ACC112 (cell line): ENCODE data around the gene SLC46A2.

Experiments used
- H2AFZ ChIP-seq: fragments of 200-600 bp; sonication (generic); one replicate; pipeline ENCODE4 v1.6.0; 2017; ENCODE audit warnings: antibody characterized with exemption, low read length; ENCODE audit not compliant: unreplicated experiment
- H3K27ac ChIP-seq: fragments of 200-600 bp; sonication (generic); 2 replicates; pipeline ENCODE4 v1.5.1; 2014; ENCODE audit warnings: low read depth, mild to moderate bottlenecking, antibody characterized with exemption, low read length, moderate library complexity
- H3K27me3 ChIP-seq: fragments of 200-600 bp; sonication (generic); 2 replicates; pipeline ENCODE4 v1.6.1; 2014; ENCODE audit warnings: mild to moderate bottlenecking, antibody characterized with exemption, low read length, moderate library complexity, mixed read lengths; ENCODE audit not compliant: insufficient read depth
- H3K36me3 ChIP-seq: fragments of 200-600 bp; sonication (generic); 2 replicates; pipeline ENCODE4 v1.6.1; 2016; ENCODE audit warnings: mild to moderate bottlenecking, antibody characterized with exemption, low read length, moderate library complexity, mixed read lengths; ENCODE audit not compliant: insufficient read depth
- H3K4me1 ChIP-seq: fragments of 200-600 bp; sonication (generic); one replicate; pipeline ENCODE4 v1.6.1; 2016; ENCODE audit warnings: low read length, mixed read lengths; ENCODE audit not compliant: insufficient read depth, unreplicated experiment, control insufficient read depth
- H3K4me3 ChIP-seq: fragments of 200-600 bp; sonication (generic); 2 replicates; pipeline ENCODE4 v1.5.1; 2014; ENCODE audit warnings: mild to moderate bottlenecking, low read depth, low read length
- H3K79me2 ChIP-seq: fragments of 200-600 bp; sonication (generic); one replicate; pipeline ENCODE4 v1.6.0; 2016; ENCODE audit warnings: low read length; ENCODE audit not compliant: control insufficient read depth, unreplicated experiment, insufficient read depth

The SLC46A2 gene

DNA sequence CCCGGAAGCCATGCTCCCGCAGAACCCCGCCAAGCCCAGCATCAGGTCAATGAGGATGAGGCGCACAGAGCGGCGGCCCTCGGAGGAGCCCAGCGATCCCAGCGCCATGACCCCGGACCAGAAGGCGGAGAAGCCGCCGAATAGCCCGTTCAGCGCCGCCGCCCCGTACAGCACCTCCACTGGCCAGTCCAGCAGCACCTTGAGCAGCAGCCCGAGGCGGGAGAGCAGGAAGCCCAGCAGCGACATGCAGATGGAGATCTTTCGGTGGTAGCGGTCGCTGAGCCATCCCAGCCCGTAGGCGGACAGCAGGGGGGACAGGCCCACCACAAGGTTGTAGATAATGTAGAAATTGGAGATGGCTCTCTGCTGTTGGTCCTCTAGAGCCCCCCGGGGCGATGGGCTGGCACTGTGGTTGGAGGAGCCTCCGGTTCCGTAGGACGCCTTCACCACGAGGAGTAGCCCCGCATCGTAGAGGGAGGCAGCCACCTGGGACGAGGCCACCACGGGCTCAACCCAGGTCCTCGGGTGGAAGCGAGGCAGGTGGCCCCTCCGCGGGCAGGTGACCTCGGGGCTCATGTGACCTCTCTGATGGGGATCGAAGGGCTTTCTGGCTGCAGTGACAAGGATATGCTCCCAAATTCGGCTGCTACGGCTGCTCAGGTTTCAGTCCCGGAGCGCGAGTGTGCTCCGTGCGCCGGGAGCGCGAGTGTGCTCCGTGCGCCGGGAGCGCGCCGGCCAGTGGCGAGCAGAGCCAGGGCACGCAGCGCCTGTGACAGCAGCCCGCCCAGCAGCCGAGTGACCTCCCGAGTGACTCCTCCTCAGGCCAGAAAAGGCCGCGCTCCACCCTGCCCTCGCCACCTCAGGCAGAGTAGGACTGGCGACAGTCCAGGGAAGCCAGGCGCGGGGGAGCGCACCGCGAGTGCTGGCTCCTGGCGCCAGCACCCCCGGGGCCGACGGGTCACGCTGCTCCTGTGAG, at the start of gene SLC46A2:
Gene SLC46A2 (minus strand): TSS at position 771 of the 976 bp plus-strand sequence. CDS start 195 bp downstream, at position 576.
- Histone ChIP-seq H3K4me3 (peak within 1 kb of the TSS; percentile 73), H3K27ac (no peak within 1 kb of the TSS), H2AFZ (no peak within 1 kb of the TSS), H3K79me2 (no peaks in the 10 kb centered on the region), H3K4me1 (peaks cover 12% of the 10 kb centered on the region), H3K27me3 (peaks cover 24% of the 10 kb centered on the region), H3K36me3 (no peaks in the 10 kb centered on the region)

- Histone ChIP-seq H3K4me1 (no peaks in the 10 kb centered on the region), H3K36me3 (no peaks in the 10 kb centered on the region), H3K27ac (no peak overlapping the region), H3K4me3 (no peak overlapping the region), H2AFZ (no peak overlapping the region), H3K27me3 (peaks cover 88% of the 10 kb centered on the region), H3K79me2 (no peaks in the 10 kb centered on the region)
Observed at GRCh38 chr9:112939418-112939817, 48.7 kb upstream of the SLC46A2 start.

DNA sequence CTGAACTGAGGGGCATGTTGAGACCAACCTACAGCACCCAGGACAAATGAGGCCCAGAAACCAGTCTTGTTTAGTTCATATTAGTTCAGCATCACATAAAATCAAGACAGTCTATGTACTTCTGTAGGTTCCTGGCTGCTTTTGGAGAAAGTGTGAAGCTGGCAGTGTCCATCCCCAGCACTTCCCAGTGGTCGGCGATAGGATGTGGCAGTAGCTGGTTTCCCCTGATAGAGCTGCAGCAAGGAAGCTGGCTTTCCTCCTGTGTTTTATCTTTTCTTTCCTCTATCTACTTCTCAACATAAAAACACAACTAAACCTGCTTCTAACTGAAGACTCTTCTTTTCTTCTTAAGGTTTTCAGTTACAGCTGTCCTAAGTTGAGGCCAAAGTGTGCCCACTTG, 43.0 kb upstream of the SLC46A2 start:
- Histone ChIP-seq H2AFZ (no peak overlapping the region), H3K4me1 (no peaks in the 10 kb centered on the region), H3K4me3 (no peak overlapping the region), H3K27ac (no peak overlapping the region), H3K27me3 (peaks cover 83% of the 10 kb centered on the region), H3K79me2 (no peaks in the 10 kb centered on the region), H3K36me3 (no peaks in the 10 kb centered on the region)

GRCh38 chr9:112925058-112925641, 34.5 kb upstream of the SLC46A2 start:
- Histone ChIP-seq H3K36me3 (no peaks in the 10 kb centered on the region), H3K27ac (no peak overlapping the region), H3K4me1 (peaks cover 3% of the 10 kb centered on the region), H2AFZ (peak overlapping the region; percentile 30), H3K79me2 (no peaks in the 10 kb centered on the region), H3K27me3 (peaks cover 30% of the 10 kb centered on the region), H3K4me3 (no peak overlapping the region)

GRCh38 chr9:112921549-112921948, 30.9 kb upstream of the SLC46A2 start:
- Histone ChIP-seq H3K27me3 (peaks cover 46% of the 10 kb centered on the region), H2AFZ (no peak overlapping the region), H3K4me3 (no peak overlapping the region), H3K79me2 (no peaks in the 10 kb centered on the region), H3K27ac (no peak overlapping the region), H3K4me1 (peaks cover 3% of the 10 kb centered on the region), H3K36me3 (no peaks in the 10 kb centered on the region)

- no peak overlapping the region for H3K27ac ChIP-seq
- H3K4me1 ChIP-seq: peaks cover 3% of the 10 kb centered on the region
- no peaks in the 10 kb centered on the region for H3K36me3 ChIP-seq
- H3K4me3 ChIP-seq: no peak overlapping the region
- no peaks in the 10 kb centered on the region for H3K79me2 ChIP-seq
- peaks cover 78% of the 10 kb centered on the region for H3K27me3 ChIP-seq
- H2AFZ ChIP-seq: no peak overlapping the region
Observed at GRCh38 chr9:112917987-112918362, 27.3 kb upstream of the SLC46A2 start.

DNA sequence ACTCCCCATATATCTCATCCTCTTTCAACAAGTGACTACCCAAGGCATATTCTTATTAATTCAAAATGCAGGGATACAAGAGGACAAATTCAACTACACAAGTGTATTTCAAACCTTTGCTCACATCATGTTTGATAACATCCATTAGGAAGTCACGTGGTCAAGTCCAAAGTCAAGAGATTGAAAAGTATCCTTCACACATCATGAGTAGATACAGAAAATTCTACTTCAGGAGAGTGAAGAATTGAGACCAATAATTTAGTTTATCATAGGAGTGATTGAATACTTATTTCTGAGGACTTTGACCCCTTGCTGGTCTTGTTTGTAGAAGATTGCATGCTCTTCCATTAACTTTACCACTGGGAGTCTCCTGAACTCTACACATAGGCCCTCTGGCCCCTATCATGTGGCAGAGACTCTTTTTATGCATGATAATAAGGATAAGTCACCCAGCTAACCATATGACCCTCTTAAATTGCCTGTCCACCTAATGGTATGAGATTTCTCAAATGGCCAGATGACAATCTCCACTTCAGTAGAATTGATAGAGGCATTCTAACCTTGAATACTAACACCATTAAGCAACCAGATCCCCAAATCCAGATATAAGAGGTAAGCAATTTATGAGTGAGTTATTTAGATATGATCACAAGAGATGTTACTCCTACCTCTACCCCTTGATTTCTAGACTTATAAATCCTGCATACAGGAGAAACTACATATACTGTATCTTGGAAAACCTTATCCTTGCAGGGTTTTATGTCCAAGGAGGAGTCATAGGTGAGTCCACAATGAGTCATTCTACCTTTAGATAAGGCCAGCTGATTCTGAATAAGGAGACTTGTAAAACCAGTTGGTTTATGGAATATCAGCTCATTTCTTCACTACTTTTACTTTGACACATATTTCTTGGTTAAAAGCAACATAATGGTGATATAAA, 26.6 kb upstream of the SLC46A2 start:
- H2AFZ ChIP-seq: no peak overlapping the region
- H3K4me1 ChIP-seq: peaks cover 3% of the 10 kb centered on the region
- no peak overlapping the region for H3K4me3 ChIP-seq
- no peak overlapping the region for H3K27ac ChIP-seq
- no peaks in the 10 kb centered on the region for H3K36me3 ChIP-seq
- H3K79me2 ChIP-seq: no peaks in the 10 kb centered on the region
- peaks cover 85% of the 10 kb centered on the region for H3K27me3 ChIP-seq

DNA sequence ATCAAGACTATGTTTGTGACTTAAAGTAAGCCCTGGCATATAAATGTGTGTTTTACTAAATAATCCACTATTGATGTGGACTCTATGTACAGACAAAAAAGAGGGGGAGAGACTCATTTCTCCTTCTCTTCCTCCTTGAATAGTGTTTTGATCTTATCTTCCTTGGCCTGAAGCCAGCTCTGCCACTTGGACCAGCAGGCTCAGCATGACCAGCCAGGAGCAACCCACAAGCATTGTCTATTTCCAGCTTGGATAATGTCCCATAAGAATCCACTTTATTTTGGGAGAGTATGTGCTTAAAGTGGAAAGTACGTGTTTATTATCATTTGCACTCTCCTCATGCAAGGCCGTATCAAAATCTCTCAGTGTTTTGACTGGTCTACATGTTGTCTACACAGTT, 23.8 kb upstream of the SLC46A2 start:
- Histone ChIP-seq H3K4me1 (no peaks in the 10 kb centered on the region), H3K27ac (no peak overlapping the region), H3K79me2 (no peaks in the 10 kb centered on the region), H2AFZ (no peak overlapping the region), H3K27me3 (peaks cover 97% of the 10 kb centered on the region), H3K36me3 (no peaks in the 10 kb centered on the region), H3K4me3 (no peak overlapping the region)

GRCh38 chr9:112913326-112913725, 22.6 kb upstream of the SLC46A2 start:
- no peak overlapping the region for H2AFZ ChIP-seq
- no peaks in the 10 kb centered on the region for H3K36me3 ChIP-seq
- no peaks in the 10 kb centered on the region for H3K4me1 ChIP-seq
- no peak overlapping the region for H3K4me3 ChIP-seq
- H3K79me2 ChIP-seq: no peaks in the 10 kb centered on the region
- no peak overlapping the region for H3K27ac ChIP-seq
- peaks cover 97% of the 10 kb centered on the region for H3K27me3 ChIP-seq

DNA sequence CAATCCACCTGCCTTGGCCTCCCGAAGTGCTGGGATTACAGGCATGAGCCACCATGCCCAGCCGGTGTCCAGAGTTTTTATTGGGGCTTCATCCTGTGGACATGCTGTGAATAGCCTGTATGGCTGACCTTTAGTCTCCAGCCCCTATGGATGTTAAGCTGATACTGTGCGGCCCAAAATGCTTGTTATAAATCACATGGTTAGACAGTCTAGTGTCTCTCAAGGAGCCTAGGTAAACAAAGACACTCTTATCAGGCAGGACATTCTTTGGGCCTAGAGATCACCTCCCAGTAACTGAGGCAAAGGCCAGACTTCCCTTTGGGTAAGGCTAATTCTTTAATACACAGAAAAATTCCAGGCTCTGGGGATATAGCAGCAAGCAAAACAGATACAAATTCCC, 22.0 kb upstream of the SLC46A2 start:
- H3K4me1 ChIP-seq: no peaks in the 10 kb centered on the region
- no peak overlapping the region for H2AFZ ChIP-seq
- no peaks in the 10 kb centered on the region for H3K79me2 ChIP-seq
- H3K36me3 ChIP-seq: no peaks in the 10 kb centered on the region
- H3K27ac ChIP-seq: no peak overlapping the region
- no peak overlapping the region for H3K4me3 ChIP-seq
- H3K27me3 ChIP-seq: peaks cover 97% of the 10 kb centered on the region
